Muscle layer of duodenum (tissue), 2 donors: ENCODE results near the gene MYPN.
A peak's percentile ranks its signal among the peaks of the same experiment; 100 is the strongest.

Experiments used
- H3K27ac ChIP-seq: one replicate; pipeline ENCODE4 v1.7.0; 2013; ENCODE audit warnings: mild to moderate bottlenecking, low read length
- H3K27me3 ChIP-seq: one replicate; pipeline ENCODE4 v1.7.0; 2013; ENCODE audit warnings: low read depth, mild to moderate bottlenecking, control low read depth, low read length
- H3K36me3 ChIP-seq, 2 donors: one replicate each; pipeline ENCODE4 v1.7.0; 2013; ENCODE audit warnings: low read length in 2 of 2, control low read depth in 1 of 2, mild to moderate bottlenecking in 1 of 2; ENCODE audit not compliant: insufficient read depth in 2 of 2, control insufficient read depth in 1 of 2
- H3K4me1 ChIP-seq, 2 donors: one replicate each; pipeline ENCODE4 v1.7.0; 2013; ENCODE audit warnings: low read length in 2 of 2, mild to moderate bottlenecking in 2 of 2, control low read depth in 1 of 2, moderate library complexity in 1 of 2; ENCODE audit not compliant: insufficient read depth in 2 of 2, control insufficient read depth in 1 of 2
- H3K4me3 ChIP-seq, 2 donors: one replicate each; pipeline ENCODE4 v1.7.0; 2013; ENCODE audit warnings: low read length in 2 of 2, low read depth in 1 of 2, mild to moderate bottlenecking in 1 of 2
- H3K9me3 ChIP-seq, 2 donors: one replicate each; pipeline ENCODE4 v1.7.0; 2013; ENCODE audit warnings: low read length in 2 of 2, control low read depth in 1 of 2, mild to moderate bottlenecking in 1 of 2; ENCODE audit not compliant: control insufficient read depth in 1 of 2
- donor health status: healthy.

Gene MYPN

DNA sequence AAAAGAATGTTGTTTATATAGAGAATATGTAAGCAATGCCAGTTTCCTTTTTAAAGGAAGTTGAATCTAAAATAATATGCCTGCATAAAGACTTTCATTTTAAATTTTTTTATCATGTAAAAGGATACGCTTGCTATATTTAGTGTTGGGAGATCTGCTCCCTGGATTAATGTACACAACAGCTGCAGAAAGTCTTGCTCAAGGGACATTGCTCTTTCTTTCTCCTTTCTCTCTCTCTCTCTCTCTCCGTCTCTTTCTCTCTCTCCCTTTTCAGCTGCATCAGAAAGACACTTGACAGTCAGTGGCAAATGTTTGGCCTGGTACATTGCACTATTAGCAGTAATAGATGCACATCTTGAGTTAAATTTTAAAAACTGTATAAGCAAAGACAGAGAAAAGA is 739 bp downstream of the MYPN start:
- H3K27ac ChIP-seq, result no peak overlapping the region
- peak overlapping the region in 1 of 2 donors; percentile 17 for H3K4me3 ChIP-seq

GRCh38 chr10:68111584-68111983 is 2.3 kb downstream of the MYPN start:
- H3K36me3 ChIP-seq, result no peaks in the 10 kb centered on the region
- H3K27ac ChIP-seq, result no peak overlapping the region
- H3K9me3 ChIP-seq, result no peaks in the 10 kb centered on the region
- H3K4me3 ChIP-seq, result no peak overlapping the region
- no peaks in the 10 kb centered on the region for H3K27me3 ChIP-seq
- peaks cover 4% of the 10 kb centered on the region in 2 donors for H3K4me1 ChIP-seq

More for the DNA sequence above, 739 bp downstream of the MYPN start:
- Histone ChIP-seq H3K4me1 (peaks cover 4% of the 10 kb centered on the region in 2 donors), H3K9me3 (no peaks in the 10 kb centered on the region), H3K27me3 (no peaks in the 10 kb centered on the region), H3K36me3 (no peaks in the 10 kb centered on the region)

- Histone ChIP-seq H3K4me1 (peaks cover 4% of the 10 kb centered on the region in 2 donors), H3K9me3 (no peaks in the 10 kb centered on the region), H3K27me3 (no peaks in the 10 kb centered on the region), H3K27ac (no peak overlapping the region), H3K36me3 (no peaks in the 10 kb centered on the region), H3K4me3 (no peak overlapping the region)
Observed at GRCh38 chr10:68112837-68113236, 3.5 kb downstream of the MYPN start.

DNA sequence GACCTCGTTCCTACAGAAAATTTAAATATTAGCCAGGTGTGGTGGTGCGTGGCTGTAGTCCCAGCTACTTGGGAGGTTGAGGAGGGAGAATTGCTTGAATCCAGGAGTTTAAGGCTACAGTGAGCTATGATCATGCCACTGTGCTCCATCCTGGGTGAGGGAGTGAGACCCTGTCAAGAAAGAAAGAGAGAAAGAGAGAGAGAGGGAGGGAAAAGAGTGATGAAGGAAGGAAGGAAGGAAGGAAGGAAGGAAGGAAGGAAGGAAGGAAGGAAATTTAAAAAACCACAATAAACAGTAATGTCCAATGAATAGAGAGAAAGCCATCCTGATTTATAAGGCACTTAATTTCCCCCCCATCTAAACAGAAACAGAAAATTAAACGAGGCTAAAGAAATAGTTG is 9.4 kb downstream of the MYPN start:
- H3K4me3 ChIP-seq, result no peak overlapping the region
- no peaks in the 10 kb centered on the region for H3K9me3 ChIP-seq
- H3K27ac ChIP-seq, result no peak overlapping the region
- no peaks in the 10 kb centered on the region for H3K36me3 ChIP-seq
- no peaks in the 10 kb centered on the region for H3K27me3 ChIP-seq
- H3K4me1 ChIP-seq, result no peaks in the 10 kb centered on the region

GRCh38 chr10:68121020-68121743 is 11.9 kb downstream of the MYPN start:
- no peaks in the 10 kb centered on the region for H3K36me3 ChIP-seq
- H3K4me3 ChIP-seq, result no peak overlapping the region
- H3K9me3 ChIP-seq, result no peaks in the 10 kb centered on the region
- H3K27me3 ChIP-seq, result no peaks in the 10 kb centered on the region
- H3K4me1 ChIP-seq, result no peaks in the 10 kb centered on the region
- H3K27ac ChIP-seq, result no peak overlapping the region

GRCh38 chr10:68121852-68122251 is 12.6 kb downstream of the MYPN start:
- Histone ChIP-seq H3K4me3 (no peak overlapping the region), H3K27me3 (no peaks in the 10 kb centered on the region), H3K9me3 (no peaks in the 10 kb centered on the region), H3K36me3 (no peaks in the 10 kb centered on the region), H3K4me1 (no peaks in the 10 kb centered on the region), H3K27ac (no peak overlapping the region)

- H3K4me1 ChIP-seq, result no peaks in the 10 kb centered on the region
- H3K4me3 ChIP-seq, result no peak overlapping the region
- no peaks in the 10 kb centered on the region for H3K27me3 ChIP-seq
- H3K36me3 ChIP-seq, result no peaks in the 10 kb centered on the region
- H3K9me3 ChIP-seq, result no peaks in the 10 kb centered on the region
- H3K27ac ChIP-seq, result no peak overlapping the region
Observed at GRCh38 chr10:68124718-68125117, 15.4 kb downstream of the MYPN start.

- Histone ChIP-seq H3K27ac (no peak overlapping the region), H3K4me3 (no peak overlapping the region), H3K4me1 (no peaks in the 10 kb centered on the region), H3K9me3 (no peaks in the 10 kb centered on the region), H3K27me3 (no peaks in the 10 kb centered on the region), H3K36me3 (no peaks in the 10 kb centered on the region)
Observed at GRCh38 chr10:68125772-68126171, 16.5 kb downstream of the MYPN start.

GRCh38 chr10:68128015-68128414 is 18.7 kb downstream of the MYPN start:
- no peaks in the 10 kb centered on the region for H3K36me3 ChIP-seq
- H3K27ac ChIP-seq, result no peak overlapping the region
- no peaks in the 10 kb centered on the region for H3K27me3 ChIP-seq
- H3K9me3 ChIP-seq, result no peaks in the 10 kb centered on the region
- H3K4me3 ChIP-seq, result no peak overlapping the region
- no peaks in the 10 kb centered on the region for H3K4me1 ChIP-seq

- Histone ChIP-seq H3K4me3 (no peak overlapping the region), H3K36me3 (no peaks in the 10 kb centered on the region), H3K27ac (no peak overlapping the region), H3K4me1 (no peaks in the 10 kb centered on the region), H3K9me3 (no peaks in the 10 kb centered on the region), H3K27me3 (no peaks in the 10 kb centered on the region)
Observed at GRCh38 chr10:68132391-68132790, 23.1 kb downstream of the MYPN start.

DNA sequence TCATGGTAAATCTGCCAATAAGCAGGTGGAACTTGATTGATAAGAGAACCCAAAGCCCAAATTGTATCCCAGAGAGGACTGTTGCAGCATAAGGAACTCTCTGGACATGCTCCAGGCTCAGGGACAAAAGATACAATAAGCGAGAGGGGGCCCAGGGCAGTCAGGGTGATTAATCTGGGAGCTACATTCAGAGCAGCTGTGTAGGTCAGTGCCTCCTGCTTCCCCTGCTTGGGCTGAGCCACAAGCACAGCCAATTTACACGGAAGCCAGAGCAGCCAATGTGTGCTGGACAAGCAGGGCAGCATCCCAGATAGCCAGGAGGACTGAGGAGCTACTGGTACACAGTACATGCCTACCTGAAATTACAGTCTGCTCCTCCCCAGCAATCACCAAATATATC is 24.2 kb downstream of the MYPN start:
- Histone ChIP-seq H3K36me3 (no peaks in the 10 kb centered on the region), H3K4me1 (no peaks in the 10 kb centered on the region), H3K4me3 (no peak overlapping the region), H3K27me3 (no peaks in the 10 kb centered on the region), H3K27ac (no peak overlapping the region), H3K9me3 (no peaks in the 10 kb centered on the region)

DNA sequence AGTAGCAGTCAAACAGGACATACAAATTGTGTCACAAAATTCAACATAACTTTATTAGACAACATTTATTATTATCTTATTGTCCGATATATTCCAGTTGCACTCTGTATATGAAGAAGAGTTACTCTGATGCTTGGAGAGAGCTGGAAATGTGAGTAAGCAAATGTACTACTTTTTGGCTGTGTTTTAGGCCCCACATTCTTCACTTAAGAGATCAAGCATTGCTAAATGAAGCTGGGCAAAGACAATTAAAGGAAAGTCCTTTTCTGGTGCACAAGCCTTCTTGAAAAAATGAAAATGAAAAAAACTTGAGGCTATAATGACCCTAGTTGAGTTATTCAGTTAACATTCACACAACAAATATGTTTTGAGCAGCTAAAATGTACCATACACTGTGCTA is 26.1 kb downstream of the MYPN start:
- Histone ChIP-seq H3K27me3 (no peaks in the 10 kb centered on the region), H3K4me3 (no peak overlapping the region), H3K36me3 (no peaks in the 10 kb centered on the region), H3K4me1 (no peaks in the 10 kb centered on the region), H3K27ac (peak overlapping the region; percentile 40), H3K9me3 (no peaks in the 10 kb centered on the region)
